Neuronal stem cell (in vitro differentiated cells): Measurements from ENCODE around the gene GRAP2.
"Not testable (repeated sequence)": the region's sequence is repeated elsewhere in the genome, so short reads cannot be mapped to it uniquely, and the experiment has no call there.

Source experiments
- DNase-seq: peaks from one replicate; pipeline ENCODE4 v3.0.0-alpha.2; 2013; ENCODE audit warnings: low spot score
- H2AFZ ChIP-seq: one replicate; pipeline ENCODE4 v1.6.1; 2013; ENCODE audit warnings: mild to moderate bottlenecking, low read length, inconsistent platforms
- H2AK5ac ChIP-seq: 2 replicates; pipeline ENCODE4 v1.6.1; 2013; ENCODE audit warnings: low read depth, mild to moderate bottlenecking, inconsistent platforms, low read length, moderate library complexity, mixed read lengths
- H2BK120ac ChIP-seq: 2 replicates; pipeline ENCODE4 v1.6.1; 2013; ENCODE audit warnings: low read depth, mild to moderate bottlenecking, inconsistent platforms, low read length, moderate library complexity, mixed read lengths
- H2BK12ac ChIP-seq: one replicate; pipeline ENCODE4 v1.6.1; 2013; ENCODE audit warnings: low read length, inconsistent platforms
- H2BK15ac ChIP-seq: 2 replicates; pipeline ENCODE4 v1.6.1; 2013; ENCODE audit warnings: mild to moderate bottlenecking, low read length, inconsistent platforms, mixed read lengths
- H2BK5ac ChIP-seq: one replicate; pipeline ENCODE4 v1.6.1; 2013; ENCODE audit warnings: inconsistent platforms, mild to moderate bottlenecking, low read length, moderate library complexity
- H3K14ac ChIP-seq: one replicate; pipeline ENCODE4 v1.6.1; 2013; ENCODE audit warnings: low read length, inconsistent platforms
- H3K18ac ChIP-seq: 2 replicates; pipeline ENCODE4 v1.6.1; 2013; ENCODE audit warnings: low read length, inconsistent platforms
- H3K23ac ChIP-seq: 2 replicates; pipeline ENCODE4 v1.6.1; 2013; ENCODE audit warnings: low read depth, mild to moderate bottlenecking, mixed read lengths, low read length, inconsistent platforms; ENCODE audit not compliant: poor library complexity
- H3K27ac ChIP-seq: replicated peaks from 3 replicates; pipeline ENCODE4 v1.5.1; 2013; ENCODE audit warnings: low read length, inconsistent platforms
- H3K27me3 ChIP-seq, 3 experiments: 2 replicates each; pipeline ENCODE4 v1.6.1; 2013; ENCODE audit warnings: low read length in 3 of 3, mild to moderate bottlenecking in 2 of 3, inconsistent platforms in 1 of 3, low read depth in 1 of 3, mixed read lengths in 1 of 3, moderate library complexity in 1 of 3; ENCODE audit not compliant: control insufficient read depth in 3 of 3, insufficient read depth in 3 of 3
- H3K36me3 ChIP-seq, 2 donors: replicated peaks in 1 of 2; 2 replicates each; pipeline ENCODE4 v1.6.1; 2013; ENCODE audit warnings: low read length in 2 of 2; ENCODE audit not compliant: control insufficient read depth in 2 of 2, insufficient read depth in 2 of 2
- H3K4ac ChIP-seq: 2 replicates; pipeline ENCODE4 v1.6.1; 2013; ENCODE audit warnings: inconsistent platforms, mild to moderate bottlenecking, low read length, moderate library complexity
- H3K4me1 ChIP-seq, 2 donors: 1 replicate in 1 of 2; 2 replicates in 1 of 2; pipeline ENCODE4 v1.6.1; 2013; ENCODE audit warnings: low read length in 2 of 2, low read depth in 1 of 2; ENCODE audit not compliant: control insufficient read depth in 2 of 2, insufficient read depth in 1 of 2
- H3K4me2 ChIP-seq: one replicate; pipeline ENCODE4 v1.6.1; 2013; ENCODE audit warnings: mild to moderate bottlenecking, low read length, inconsistent platforms; ENCODE audit not compliant: insufficient read depth, poor library complexity, severe bottlenecking
- H3K4me3 ChIP-seq, 2 donors: 2 replicates each; pipeline ENCODE4 v1.5.1; 2013; ENCODE audit warnings: low read length in 2 of 2, mild to moderate bottlenecking in 2 of 2, inconsistent platforms in 1 of 2, moderate library complexity in 1 of 2
- H3K79me1 ChIP-seq: one replicate; pipeline ENCODE4 v1.6.1; 2013; ENCODE audit warnings: low read depth, mild to moderate bottlenecking, inconsistent platforms, low read length, moderate library complexity
- H3K9ac ChIP-seq: one replicate; pipeline ENCODE4 v1.6.1; 2013; ENCODE audit warnings: mild to moderate bottlenecking, low read depth, low read length, inconsistent platforms; ENCODE audit not compliant: poor library complexity
- H3K9me3 ChIP-seq, 2 donors: replicated peaks in 1 of 2; 2 replicates each; pipeline versions ENCODE3 to v1.6.1; 2013; ENCODE audit warnings: low read length in 2 of 2, mild to moderate bottlenecking in 2 of 2, inconsistent platforms in 1 of 2, low read depth in 1 of 2, mixed read lengths in 1 of 2, moderate library complexity in 1 of 2; ENCODE audit not compliant: control insufficient read depth in 2 of 2, insufficient read depth in 1 of 2
- H4K8ac ChIP-seq: one replicate; pipeline ENCODE4 v1.6.1; 2013; ENCODE audit warnings: low read depth, mild to moderate bottlenecking, inconsistent platforms, low read length, moderate library complexity
- H4K91ac ChIP-seq: one replicate; pipeline ENCODE4 v1.6.1; 2013; ENCODE audit warnings: low read length, low read depth, mild to moderate bottlenecking, inconsistent platforms; ENCODE audit not compliant: poor library complexity
- WGBS, 2 donors: extraction: QIAGEN DNeasy Blood & Tissue Kit; methylation state at CpG; one replicate each; pipeline ENCODE4 v1.1.7; 2013; ENCODE audit warnings: missing lambda C conversion rate in 2 of 2, mixed read lengths in 1 of 2; ENCODE audit not compliant: insufficient read length in 2 of 2, insufficient replicate concordance in 1 of 2; ENCODE audit errors: extremely low coverage in 2 of 2; 5-methylcytosine and 5-hydroxymethylcytosine counted together

Gene GRAP2

DNA sequence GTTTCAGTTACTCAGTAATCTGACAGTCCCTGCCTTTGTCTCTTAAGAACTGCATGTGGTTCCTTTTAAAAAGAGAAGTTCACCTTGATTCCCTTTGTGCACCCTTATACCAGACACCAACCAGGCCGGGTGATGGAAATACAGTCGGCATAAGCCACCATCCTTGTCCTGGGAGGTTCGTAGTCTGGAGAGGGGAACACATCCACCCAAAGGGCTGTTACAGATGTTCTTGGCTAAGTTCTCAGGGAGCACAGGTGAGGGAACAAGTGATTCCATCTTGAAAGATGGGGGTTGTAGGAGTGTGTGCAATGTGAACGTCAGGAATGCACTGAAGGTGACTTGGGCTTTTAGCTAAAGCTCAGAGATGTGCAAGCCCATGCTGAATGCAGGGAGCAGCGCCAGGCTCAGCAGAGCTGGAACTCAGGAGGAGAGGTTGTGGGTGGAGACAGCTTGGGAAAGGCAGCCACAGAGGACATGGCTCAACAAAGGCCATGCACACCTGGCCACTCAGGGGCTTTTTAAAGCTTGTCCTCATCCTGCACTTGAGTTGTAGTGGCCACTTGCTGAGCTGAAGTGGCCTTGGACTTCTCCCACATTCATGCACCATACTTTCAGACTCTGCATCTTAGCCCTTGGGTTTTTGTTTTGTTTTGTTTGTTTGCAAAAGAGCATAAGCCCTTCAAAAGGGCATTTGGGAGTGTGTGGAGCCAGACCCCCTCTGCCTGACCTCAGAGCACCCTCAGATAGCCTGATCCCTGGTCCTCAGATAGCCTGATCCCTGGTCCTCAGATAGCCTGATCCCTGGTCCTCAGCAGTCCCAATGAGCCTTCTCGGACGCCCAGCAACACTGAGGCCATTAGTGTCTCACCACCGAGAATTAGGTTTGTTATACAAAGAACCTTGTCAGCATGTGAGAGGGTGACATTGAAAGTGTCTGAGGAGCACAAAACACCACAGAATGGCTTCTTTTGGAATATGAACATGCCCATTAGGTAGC is 46.6 kb downstream of the GRAP2 start:
- Histone ChIP-seq H3K27ac (no peak overlapping the region), H2BK15ac (no peak overlapping the region), H2BK120ac (no peak overlapping the region), H3K4me3 (no peak overlapping the region), H3K9ac (no peak overlapping the region), H2AK5ac (no peak overlapping the region), H3K9me3 (no peaks in the 10 kb centered on the region), H2AFZ (no peak overlapping the region), H3K4ac (no peak overlapping the region), H2BK5ac (no peak overlapping the region), H3K18ac (peak overlapping the region; percentile 2), H3K27me3 (peaks cover 0 to 9% (median 0%) of the 10 kb centered on the region in 3 experiments), H3K36me3 (no peaks in the 10 kb centered on the region), H3K14ac (no peak overlapping the region), H3K4me1 (peaks cover 0 to 9% of the 10 kb centered on the region in 2 donors), H4K8ac (no peak overlapping the region), H2BK12ac (no peak overlapping the region), H3K4me2 (no peak overlapping the region), H3K79me1 (no peaks in the 10 kb centered on the region), H4K91ac (no peak overlapping the region), H3K23ac (no peak overlapping the region)
- no CpG with 5 or more reads among the region's 8 CpGs for WGBS, 2 donors
- DNase-seq, result no peak

DNA sequence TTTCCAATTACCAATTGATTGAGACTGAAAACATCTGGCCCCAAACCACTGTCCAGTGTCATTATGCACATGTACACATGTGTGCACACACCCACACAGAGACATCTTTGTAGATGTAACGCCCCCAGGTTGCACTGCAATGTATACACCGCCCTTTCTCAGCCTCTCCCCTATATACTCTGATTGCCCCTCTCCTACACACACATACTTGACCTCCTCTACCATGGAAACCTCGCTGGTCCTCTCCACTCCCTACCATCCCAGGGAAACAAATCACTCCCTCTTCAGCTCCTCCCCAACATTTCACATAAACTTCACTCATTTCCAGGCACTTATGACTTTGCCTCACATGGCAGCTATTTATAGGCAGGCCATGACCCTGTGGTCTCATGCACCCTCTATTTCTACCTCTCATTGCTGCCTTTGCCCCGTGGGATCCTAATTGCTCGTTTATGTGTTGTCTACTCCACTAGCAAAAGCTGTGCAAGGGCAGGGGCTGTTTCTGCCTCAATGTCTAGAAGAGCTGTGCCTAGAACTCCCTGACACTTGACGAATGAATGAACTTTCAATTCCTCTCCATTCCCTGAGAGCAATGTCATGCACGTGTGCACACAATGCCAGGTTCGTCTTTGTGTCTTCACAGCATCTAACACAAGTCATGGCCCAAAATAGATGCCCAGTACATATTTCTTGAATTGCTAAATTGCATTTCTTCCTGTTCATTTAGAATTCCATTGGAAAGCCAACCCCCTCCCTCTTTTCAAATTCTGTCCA is 49.3 kb downstream of the GRAP2 start:
- H3K4me1 ChIP-seq, result peaks cover 0 to 7% of the 10 kb centered on the region in 2 donors
- no peak for DNase-seq
- H3K4ac ChIP-seq, result no peak overlapping the region
- no peak overlapping the region for H3K14ac ChIP-seq
- WGBS, 2 donors, result no CpG with 5 or more reads among the region's 8 CpGs
- peak overlapping the region; percentile 16 for H4K91ac ChIP-seq
- no peak overlapping the region for H4K8ac ChIP-seq
- no peak overlapping the region for H2AK5ac ChIP-seq
- H2AFZ ChIP-seq, result no peak overlapping the region
- H3K27ac ChIP-seq, result no peak overlapping the region
- H2BK5ac ChIP-seq, result no peak overlapping the region
- H3K27me3 ChIP-seq, result peaks cover 0 to 9% (median 0%) of the 10 kb centered on the region in 3 experiments
- H2BK120ac ChIP-seq, result no peak overlapping the region
- no peak overlapping the region for H3K23ac ChIP-seq
- no peak overlapping the region for H3K4me2 ChIP-seq
- H3K18ac ChIP-seq, result no peak overlapping the region
- H3K36me3 ChIP-seq, result no peaks in the 10 kb centered on the region
- H3K9me3 ChIP-seq, result no peaks in the 10 kb centered on the region
- no peak overlapping the region for H2BK15ac ChIP-seq
- no peak overlapping the region for H2BK12ac ChIP-seq
- H3K9ac ChIP-seq, result no peak overlapping the region
- no peak overlapping the region for H3K4me3 ChIP-seq
- H3K79me1 ChIP-seq, result no peaks in the 10 kb centered on the region

DNA sequence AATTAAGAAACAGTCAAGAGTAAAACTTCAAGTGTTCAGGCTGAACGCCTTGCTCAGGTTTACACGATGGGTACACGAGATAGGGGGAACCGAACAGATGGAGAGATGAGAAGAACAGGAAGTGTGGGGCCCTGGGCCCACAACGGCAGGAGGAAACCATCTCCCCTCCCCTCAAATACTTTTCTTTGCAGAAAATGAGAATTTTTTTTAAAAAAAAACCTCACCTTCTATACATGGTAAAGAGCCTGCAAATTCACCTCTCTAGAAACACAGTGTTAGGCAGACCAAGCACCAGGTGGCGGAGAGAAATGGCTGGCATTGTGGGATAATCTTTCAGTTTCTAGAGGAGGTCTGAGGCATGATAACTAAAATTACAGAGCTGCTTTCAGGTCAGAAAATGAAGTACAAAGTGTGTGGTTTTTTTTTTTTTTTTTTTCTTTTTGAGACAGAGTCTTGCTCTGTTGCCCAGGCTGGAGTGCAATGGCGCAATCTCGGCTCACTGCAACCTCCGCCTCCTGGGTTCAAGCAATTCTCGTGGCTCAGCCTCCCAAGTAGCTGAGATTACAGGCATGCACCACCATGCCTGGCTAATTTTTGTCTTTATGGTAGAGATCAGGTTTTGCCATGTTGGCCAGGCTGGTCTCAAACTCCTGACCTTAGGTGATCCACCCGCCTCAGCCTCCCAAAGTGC is 50.9 kb downstream of the GRAP2 start:
- H4K8ac ChIP-seq, result not testable (repeated sequence)

More for the DNA sequence above, 50.9 kb downstream of the GRAP2 start:
- not testable (repeated sequence) for H2BK12ac ChIP-seq, H3K27me3 ChIP-seq, DNase-seq, H3K36me3 ChIP-seq, H2AK5ac ChIP-seq, H3K4me3 ChIP-seq, H2AFZ ChIP-seq, H2BK120ac ChIP-seq, H3K14ac ChIP-seq, H3K4ac ChIP-seq, H3K4me1 ChIP-seq, H3K79me1 ChIP-seq, H3K23ac ChIP-seq, H2BK15ac ChIP-seq, H4K91ac ChIP-seq, H3K4me2 ChIP-seq, H2BK5ac ChIP-seq, H3K18ac ChIP-seq, H3K9me3 ChIP-seq, H3K9ac ChIP-seq, H3K27ac ChIP-seq
- WGBS, 2 donors, result no CpG with 5 or more reads among the region's 11 CpGs
